Measurements from ENCODE around the gene THUMPD3.

DNA sequence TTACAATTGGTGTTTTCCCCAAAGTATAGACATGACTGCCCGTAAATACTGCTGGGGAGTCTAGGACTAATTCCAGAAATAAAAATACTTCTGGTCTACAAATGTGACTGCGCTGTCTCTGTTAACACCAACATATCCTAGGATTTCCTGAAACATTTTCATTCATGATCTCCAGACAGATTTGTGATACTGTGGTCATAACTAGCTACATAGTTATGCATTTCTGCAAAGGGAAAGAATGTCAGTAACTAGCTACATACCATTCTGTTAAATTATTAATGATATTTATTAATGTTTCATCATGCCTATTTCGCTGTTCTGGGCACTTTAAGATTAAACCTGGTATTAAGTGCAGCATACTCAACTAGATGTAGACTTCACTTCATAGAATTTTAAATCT lies 67.9 kb downstream of the THUMPD3 start:
- TF ChIP-seq POLR2A (IDR thresholded peaks at IDR 0.05; ENCODE audit: low read depth, low read length) = no peak
- TF ChIP-seq FOS (IDR thresholded peaks at IDR 0.05; ENCODE audit: low read depth, low read length) = no peak
- TF ChIP-seq, protein P1, sequence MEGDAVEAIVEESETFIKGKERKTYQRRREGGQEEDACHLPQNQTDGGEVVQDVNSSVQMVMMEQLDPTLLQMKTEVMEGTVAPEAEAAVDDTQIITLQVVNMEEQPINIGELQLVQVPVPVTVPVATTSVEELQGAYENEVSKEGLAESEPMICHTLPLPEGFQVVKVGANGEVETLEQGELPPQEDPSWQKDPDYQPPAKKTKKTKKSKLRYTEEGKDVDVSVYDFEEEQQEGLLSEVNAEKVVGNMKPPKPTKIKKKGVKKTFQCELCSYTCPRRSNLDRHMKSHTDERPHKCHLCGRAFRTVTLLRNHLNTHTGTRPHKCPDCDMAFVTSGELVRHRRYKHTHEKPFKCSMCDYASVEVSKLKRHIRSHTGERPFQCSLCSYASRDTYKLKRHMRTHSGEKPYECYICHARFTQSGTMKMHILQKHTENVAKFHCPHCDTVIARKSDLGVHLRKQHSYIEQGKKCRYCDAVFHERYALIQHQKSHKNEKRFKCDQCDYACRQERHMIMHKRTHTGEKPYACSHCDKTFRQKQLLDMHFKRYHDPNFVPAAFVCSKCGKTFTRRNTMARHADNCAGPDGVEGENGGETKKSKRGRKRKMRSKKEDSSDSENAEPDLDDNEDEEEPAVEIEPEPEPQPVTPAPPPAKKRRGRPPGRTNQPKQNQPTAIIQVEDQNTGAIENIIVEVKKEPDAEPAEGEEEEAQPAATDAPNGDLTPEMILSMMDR (conservative IDR thresholded peaks at IDR 0.05; ENCODE audit: low read depth, low read length) = no peak
- no peak for TF ChIP-seq SMC3 (IDR thresholded peaks at IDR 0.05; ENCODE audit: low read depth, low read length)
- TF ChIP-seq, protein P2, sequence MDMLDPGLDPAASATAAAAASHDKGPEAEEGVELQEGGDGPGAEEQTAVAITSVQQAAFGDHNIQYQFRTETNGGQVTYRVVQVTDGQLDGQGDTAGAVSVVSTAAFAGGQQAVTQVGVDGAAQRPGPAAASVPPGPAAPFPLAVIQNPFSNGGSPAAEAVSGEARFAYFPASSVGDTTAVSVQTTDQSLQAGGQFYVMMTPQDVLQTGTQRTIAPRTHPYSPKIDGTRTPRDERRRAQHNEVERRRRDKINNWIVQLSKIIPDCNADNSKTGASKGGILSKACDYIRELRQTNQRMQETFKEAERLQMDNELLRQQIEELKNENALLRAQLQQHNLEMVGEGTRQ (IDR thresholded peaks at IDR 0.05; ENCODE audit: low read depth, low read length) = no peak
- no peak for TF ChIP-seq RAD21 (IDR thresholded peaks at IDR 0.05; ENCODE audit: low read length)
- no peak for TF ChIP-seq CEBPB (IDR thresholded peaks at IDR 0.05; ENCODE audit: low read depth, low read length)
- TF ChIP-seq, protein P3, sequence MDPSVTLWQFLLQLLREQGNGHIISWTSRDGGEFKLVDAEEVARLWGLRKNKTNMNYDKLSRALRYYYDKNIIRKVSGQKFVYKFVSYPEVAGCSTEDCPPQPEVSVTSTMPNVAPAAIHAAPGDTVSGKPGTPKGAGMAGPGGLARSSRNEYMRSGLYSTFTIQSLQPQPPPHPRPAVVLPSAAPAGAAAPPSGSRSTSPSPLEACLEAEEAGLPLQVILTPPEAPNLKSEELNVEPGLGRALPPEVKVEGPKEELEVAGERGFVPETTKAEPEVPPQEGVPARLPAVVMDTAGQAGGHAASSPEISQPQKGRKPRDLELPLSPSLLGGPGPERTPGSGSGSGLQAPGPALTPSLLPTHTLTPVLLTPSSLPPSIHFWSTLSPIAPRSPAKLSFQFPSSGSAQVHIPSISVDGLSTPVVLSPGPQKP (IDR thresholded peaks at IDR 0.05; ENCODE audit: borderline replicate concordance, low read depth, low read length) = no peak
- TF ChIP-seq RCOR1 (IDR thresholded peaks at IDR 0.05; ENCODE audit: insufficient replicate concordance, low read length) = no peak
- TF ChIP-seq MXI1 (IDR thresholded peaks at IDR 0.05; ENCODE audit: borderline replicate concordance, low read depth, low read length) = no peak
- TF ChIP-seq BHLHE40 (IDR thresholded peaks at IDR 0.05; ENCODE audit: low read depth, low read length) = no peak

Data from IMR-90 (cell line).